HepG2 (cell line): Measurements from ENCODE around the gene SLC25A22. TPM values are rescaled to one million over a fixed set of nuclear protein-coding genes. Genes with fewer than 3 reads are reported as not detected.

Experiments
- CREM ChIP-seq, 2 experiments: sonication (generic) in 1 of 2; formaldehyde crosslinking in 1 of 2; IDR thresholded peaks; 2 replicates each; pipeline versions ENCODE4 v1.4.0 to v1.6.1; 2016 to 2020; ENCODE audit warnings: antibody characterized with exemption in 1 of 2, mild to moderate bottlenecking in 1 of 2, missing genetic modification reagents in 1 of 2
- FOSL2 ChIP-seq: sonication (generic); formaldehyde crosslinking; IDR thresholded peaks from 2 replicates; pipeline ENCODE4 v1.4.0; 2020; ENCODE audit warnings: missing genetic modification reagents
- FOXK2 ChIP-seq: fragments of 450-650 bp; IDR thresholded peaks from 2 replicates; pipeline ENCODE4 v1.6.1; 2016
- FOXM1 ChIP-seq: sonication (generic); formaldehyde crosslinking; IDR thresholded peaks from 2 replicates; pipeline ENCODE4 v1.5.0; 2020; ENCODE audit warnings: missing genetic modification reagents
- GLI4 ChIP-seq: sonication (generic); formaldehyde crosslinking; IDR thresholded peaks from 2 replicates; pipeline ENCODE4 v1.5.1; 2020; ENCODE audit warnings: missing genetic modification reagents, mild to moderate bottlenecking, moderate library complexity, borderline replicate concordance
- HNRNPUL1 ChIP-seq: fragments of 200-400 bp; formaldehyde crosslinking; IDR thresholded peaks from 2 replicates; pipeline ENCODE4 v1.6.1; 2017; ENCODE audit warnings: low read depth, mild to moderate bottlenecking, low read length, moderate library complexity
- JUN ChIP-seq: sonication (generic); formaldehyde crosslinking; IDR thresholded peaks from 2 replicates; pipeline ENCODE4 v1.4.0; 2020; ENCODE audit warnings: mild to moderate bottlenecking, missing genetic modification reagents
- KAT7 ChIP-seq: IDR thresholded peaks from 2 replicates; pipeline ENCODE4 v1.6.1; 2018; ENCODE audit warnings: borderline replicate concordance, missing compliant biosample characterization
- NFYC ChIP-seq: IDR thresholded peaks from 2 replicates; pipeline ENCODE4 v1.6.1; 2016; ENCODE audit warnings: missing genetic modification reagents, missing compliant biosample characterization
- PHF21A ChIP-seq: sonication (generic); formaldehyde crosslinking; IDR thresholded peaks from 2 replicates; pipeline ENCODE4 v1.5.0; 2020; ENCODE audit warnings: mild to moderate bottlenecking, missing genetic modification reagents
- PHF5A ChIP-seq: IDR thresholded peaks from one replicate; pipeline ENCODE4 v1.6.1; 2018; ENCODE audit warnings: low read depth, missing genetic modification reagents; ENCODE audit not compliant: unreplicated experiment
- PHF8 ChIP-seq: sonication (generic); formaldehyde crosslinking; IDR thresholded peaks from 2 replicates; pipeline ENCODE4 v1.5.0; 2020; ENCODE audit warnings: missing genetic modification reagents
- POLR2AphosphoS2 ChIP-seq: IDR thresholded peaks from 2 replicates; pipeline ENCODE4 v1.6.1; 2011; ENCODE audit warnings: low read depth, low read length, improper control_type of control experiment
- SP4 ChIP-seq: sonication (generic); formaldehyde crosslinking; IDR thresholded peaks from 2 replicates; pipeline ENCODE4 v1.8.1; 2023; ENCODE audit warnings: mild to moderate bottlenecking, missing genetic modification reagents
- TBP ChIP-seq: sonication (generic); formaldehyde crosslinking; IDR thresholded peaks from 2 replicates; pipeline ENCODE4 v1.5.0; 2020; ENCODE audit warnings: missing genetic modification reagents
- ZBTB42 ChIP-seq: sonication (generic); formaldehyde crosslinking; IDR thresholded peaks from 2 replicates; pipeline ENCODE4 v1.5.0; 2020; ENCODE audit warnings: mild to moderate bottlenecking, missing genetic modification reagents
- ZBTB7A ChIP-seq: sonication (generic); formaldehyde crosslinking; IDR thresholded peaks from 2 replicates; pipeline ENCODE4 v1.8.0; 2022; ENCODE audit warnings: mild to moderate bottlenecking, missing genetic modification reagents
- ZKSCAN8 ChIP-seq: IDR thresholded peaks from 2 replicates; pipeline ENCODE4 v1.6.1; 2016; ENCODE audit warnings: borderline replicate concordance, missing genetic modification reagents, missing compliant biosample characterization
- ZMYM2 ChIP-seq: sonication (generic); formaldehyde crosslinking; IDR thresholded peaks from 2 replicates; pipeline ENCODE4 v1.8.0; 2022; ENCODE audit warnings: mild to moderate bottlenecking, missing genetic modification reagents
- ZNF33B ChIP-seq: sonication (generic); formaldehyde crosslinking; IDR thresholded peaks from 2 replicates; pipeline ENCODE4 v1.5.1; 2020; ENCODE audit warnings: mild to moderate bottlenecking, missing genetic modification reagents
- ZNF547 ChIP-seq: sonication (generic); formaldehyde crosslinking; IDR thresholded peaks from 2 replicates; pipeline ENCODE4 v1.5.1; 2020; ENCODE audit warnings: mild to moderate bottlenecking, missing genetic modification reagents
- ZNF605 ChIP-seq: sonication (generic); formaldehyde crosslinking; IDR thresholded peaks from 2 replicates; pipeline ENCODE4 v1.8.0; 2022; ENCODE audit warnings: mild to moderate bottlenecking, missing genetic modification reagents
- ZNF878 ChIP-seq: sonication (generic); formaldehyde crosslinking; IDR thresholded peaks from 2 replicates; pipeline ENCODE4 v1.8.1; 2023; ENCODE audit warnings: mild to moderate bottlenecking, missing genetic modification reagents, moderate library complexity
- ZSCAN22 ChIP-seq: sonication (generic); formaldehyde crosslinking; IDR thresholded peaks from 2 replicates; pipeline ENCODE4 v1.4.0; 2020; ENCODE audit warnings: mild to moderate bottlenecking, missing genetic modification reagents
- ZSCAN30 ChIP-seq: sonication (generic); formaldehyde crosslinking; IDR thresholded peaks from 2 replicates; pipeline ENCODE4 v1.5.0; 2020; ENCODE audit warnings: mild to moderate bottlenecking, missing genetic modification reagents
- ZSCAN9 ChIP-seq: IDR thresholded peaks from 2 replicates; pipeline ENCODE4 v1.6.1; 2016; ENCODE audit warnings: borderline replicate concordance
- polyA plus RNA-seq, 8 experiments: library from polyadenylated mRNA; depleted of rRNA in 3 of 8; stranded (reverse) in 7 of 8; unstranded in 1 of 8; fragments of >200 nt; fragmentation: Illumina TruSeq in 4 of 8; extraction: Trizol in 4 of 8; gene quantifications; 2 replicates each; pipeline versions ENCODE4 v1.2.1 to v1.2.3, GENCODE V29; 2011 to 2016; ENCODE audit warnings: low read depth in 4 of 8, missing spikeins in 1 of 8, mixed read lengths in 1 of 8; ENCODE audit not compliant: insufficient read depth in 1 of 8
- total RNA-seq, 5 experiments: library from RNA; depleted of rRNA; stranded (reverse); fragments of >200 nt; fragmentation: Illumina TruSeq; extraction: Trizol; gene quantifications; 2 replicates each; pipeline ENCODE4 v1.2.3, GENCODE V29; 2016; ENCODE audit warnings: low read depth in 1 of 5
- TF ChIP-seq, protein P1 (sequence below): sonication (generic); formaldehyde crosslinking; IDR thresholded peaks from 2 replicates; pipeline ENCODE4 v1.5.0; 2020; ENCODE audit warnings: mild to moderate bottlenecking, missing genetic modification reagents
- TF ChIP-seq, protein P2 (sequence below), 2 experiments: fragments of 450-650 bp in 1 of 2; sonication (generic) in 1 of 2; formaldehyde crosslinking; IDR thresholded peaks; 2 replicates each; pipeline versions ENCODE4 v1.5.0 to v1.8.0; 2020 to 2022; ENCODE audit warnings: mild to moderate bottlenecking in 1 of 2, missing genetic modification reagents in 1 of 2
- TF ChIP-seq, protein P3 (sequence below): sonication (generic); formaldehyde crosslinking; IDR thresholded peaks from 2 replicates; pipeline ENCODE4 v1.4.0; 2020; ENCODE audit warnings: missing genetic modification reagents

The SLC25A22 gene
- total and polyA plus RNA-seq, 2 of the 13 experiments (the other 11 are each of a cell fraction or from before 2014, with no cell fraction given): 12.4 to 19.2 TPM

DNA sequence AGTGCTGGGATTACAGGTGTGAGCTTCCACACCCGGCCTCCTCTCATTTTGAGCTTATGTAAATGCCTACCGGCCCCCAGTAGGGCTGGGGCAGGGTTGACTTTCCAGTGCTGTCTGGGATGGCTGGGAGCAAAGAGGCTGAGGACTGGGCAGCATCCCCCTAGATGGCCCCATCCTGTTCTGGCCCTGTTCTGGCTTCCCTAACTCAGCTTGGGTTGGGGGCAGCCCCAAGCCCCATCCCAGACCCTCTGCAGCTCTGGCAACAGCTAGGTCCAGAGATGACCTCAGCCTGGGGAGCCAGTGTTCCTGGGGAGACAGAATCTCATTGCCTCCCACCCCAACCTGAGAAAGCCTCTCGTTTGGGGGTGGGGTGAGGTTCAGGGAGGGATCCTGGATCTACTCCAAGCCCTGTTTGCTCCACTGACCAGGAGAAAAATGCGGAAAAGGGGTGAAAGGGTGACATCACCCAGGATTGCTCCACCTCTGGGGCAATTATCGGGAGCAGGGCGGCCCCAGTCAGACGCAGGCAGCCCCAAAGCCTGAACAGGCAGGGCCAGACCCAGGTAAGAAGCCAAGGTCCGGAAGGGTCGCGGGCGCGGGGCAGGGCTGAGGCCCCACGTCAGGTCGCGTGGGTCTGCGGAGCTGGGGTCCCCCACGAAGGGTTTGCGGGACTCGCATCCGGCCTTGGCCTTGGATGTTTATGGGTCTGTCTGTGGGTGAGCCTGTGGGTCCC lies 20.5 kb upstream of the SLC25A22 start, which contains the start of gene PNPLA2 (continued):
- TF ChIP-seq JUN (CRISPR knock-in tag) (peak; percentile 88; the same call in 1 of the 2 replicates), ZSCAN9 (CRISPR knock-in tag) (peak; percentile 23; the same call in 1 of the 2 replicates), KAT7 (CRISPR knock-in tag) (no peak), HNRNPUL1 (no peak), ZSCAN30 (no peak), ZSCAN22 (no peak), FOXK2 (no peak), ZBTB42 (CRISPR knock-in tag) (0 out of 2 replicates have a peak, but pooled peaks have one; percentile 52), PHF21A (CRISPR knock-in tag) (no peak), SP4 (CRISPR knock-in tag) (no peak; the same call in 1 of the 2 replicates), FOXM1 (CRISPR knock-in tag) (no peak), ZNF33B (peak; percentile 16; the same call in 1 of the 2 replicates), CREM (IDR thresholded peaks at IDR 0.05) (no peak), CREM (CRISPR knock-in tag; IDR thresholded peaks at IDR 0.05) (0 out of 2 replicates have a peak, but pooled peaks have one; percentile 15), TBP (CRISPR knock-in tag) (no peak), FOSL2 (CRISPR knock-in tag) (peak; percentile 64; the same call in 1 of the 2 replicates), PHF8 (no peak; the same call in 1 of the 2 replicates), ZNF878 (CRISPR knock-in tag) (no peak), POLR2AphosphoS2 (no peak), ZBTB7A (peak; percentile 21; the same call in 1 of the 2 replicates), ZNF547 (CRISPR knock-in tag) (no peak), GLI4 (no peak), ZKSCAN8 (CRISPR knock-in tag) (no peak), ZMYM2 (CRISPR knock-in tag) (0 out of 2 replicates have a peak, but pooled peaks have one; percentile 21), PHF5A (CRISPR knock-in tag) (peak; percentile 7), ZNF605 (CRISPR knock-in tag) (peak; percentile 80; the same call in 1 of the 2 replicates), NFYC (no peak)
- TF ChIP-seq, protein P1, sequence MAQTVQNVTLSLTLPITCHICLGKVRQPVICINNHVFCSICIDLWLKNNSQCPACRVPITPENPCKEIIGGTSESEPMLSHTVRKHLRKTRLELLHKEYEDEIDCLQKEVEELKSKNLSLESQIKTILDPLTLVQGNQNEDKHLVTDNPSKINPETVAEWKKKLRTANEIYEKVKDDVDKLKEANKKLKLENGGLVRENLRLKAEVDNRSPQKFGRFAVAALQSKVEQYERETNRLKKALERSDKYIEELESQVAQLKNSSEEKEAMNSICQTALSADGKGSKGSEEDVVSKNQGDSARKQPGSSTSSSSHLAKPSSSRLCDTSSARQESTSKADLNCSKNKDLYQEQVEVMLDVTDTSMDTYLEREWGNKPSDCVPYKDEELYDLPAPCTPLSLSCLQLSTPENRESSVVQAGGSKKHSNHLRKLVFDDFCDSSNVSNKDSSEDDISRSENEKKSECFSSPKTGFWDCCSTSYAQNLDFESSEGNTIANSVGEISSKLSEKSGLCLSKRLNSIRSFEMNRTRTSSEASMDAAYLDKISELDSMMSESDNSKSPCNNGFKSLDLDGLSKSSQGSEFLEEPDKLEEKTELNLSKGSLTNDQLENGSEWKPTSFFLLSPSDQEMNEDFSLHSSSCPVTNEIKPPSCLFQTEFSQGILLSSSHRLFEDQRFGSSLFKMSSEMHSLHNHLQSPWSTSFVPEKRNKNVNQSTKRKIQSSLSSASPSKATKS: no peak
- TF ChIP-seq, protein P2, sequence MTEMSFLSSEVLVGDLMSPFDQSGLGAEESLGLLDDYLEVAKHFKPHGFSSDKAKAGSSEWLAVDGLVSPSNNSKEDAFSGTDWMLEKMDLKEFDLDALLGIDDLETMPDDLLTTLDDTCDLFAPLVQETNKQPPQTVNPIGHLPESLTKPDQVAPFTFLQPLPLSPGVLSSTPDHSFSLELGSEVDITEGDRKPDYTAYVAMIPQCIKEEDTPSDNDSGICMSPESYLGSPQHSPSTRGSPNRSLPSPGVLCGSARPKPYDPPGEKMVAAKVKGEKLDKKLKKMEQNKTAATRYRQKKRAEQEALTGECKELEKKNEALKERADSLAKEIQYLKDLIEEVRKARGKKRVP (CRISPR knock-in tag; IDR thresholded peaks at IDR 0.05): peak in 1 of 2 experiments; percentile 76; a peak in 2 of 4 replicates
- TF ChIP-seq, protein P3, sequence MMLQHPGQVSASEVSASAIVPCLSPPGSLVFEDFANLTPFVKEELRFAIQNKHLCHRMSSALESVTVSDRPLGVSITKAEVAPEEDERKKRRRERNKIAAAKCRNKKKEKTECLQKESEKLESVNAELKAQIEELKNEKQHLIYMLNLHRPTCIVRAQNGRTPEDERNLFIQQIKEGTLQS (CRISPR knock-in tag): peak; percentile 92
